ENCODE results near the gene ROBO1.

- no peak for TF ChIP-seq CTCF (IDR thresholded peaks at IDR 0.05; ENCODE audit: insufficient read depth, low read depth, low read length)
- no peak for TF ChIP-seq EZH2 (IDR thresholded peaks at IDR 0.05; ENCODE audit: insufficient read depth, low read length)
These were observed 161.4 kb downstream of the ROBO1 start for GRCh38 chr3:79606414-79606813.
